ENCODE measurements around the gene CTCF.

GRCh38 chr16:67685388-67686112, 123.2 kb downstream of the CTCF start:
- TF ChIP-seq CTCF (IDR thresholded peaks at IDR 0.05 in 8 of 11, conservative IDR thresholded peaks at IDR 0.05 in 3 of 11) (no peak), POLR2A (IDR thresholded peaks at IDR 0.05) (no peak)

Data from spleen (tissue), 7 donors.